OCI-LY7 (cell line): Measurements from ENCODE around the gene DHRS7B.

Experiments
- CTCF ChIP-seq: fragments of 200-600 bp; sonication (generic); conservative IDR thresholded peaks from 2 replicates; pipeline ENCODE4 v1.5.1; 2014; ENCODE audit warnings: mild to moderate bottlenecking, antibody characterized with exemption, low read length, moderate library complexity, mixed read lengths
- EZH2phosphoT487 ChIP-seq: fragments of 200-600 bp; sonication (generic); IDR thresholded peaks from 2 replicates; pipeline ENCODE4 v1.6.1; 2018; ENCODE audit warnings: low read depth, borderline replicate concordance, mild to moderate bottlenecking, mixed run types, antibody characterized with exemption, low read length, moderate library complexity, mixed read lengths

GRCh38 chr17:21079196-21079595, 47.6 kb upstream of the DHRS7B start:
- TF ChIP-seq CTCF (no peak), EZH2phosphoT487 (no peak)
